ENCODE data around the gene KCNIP3. TPM values are rescaled to one million over a fixed set of nuclear protein-coding genes. Genes with fewer than 3 reads are reported as not detected.

KCNIP3 gene
- total RNA-seq, 4 donors from 2014 or later, result 2.3 to 28.0 (median 12.7) TPM

GRCh38 chr2:95352310-95353054 is 55.3 kb downstream of the KCNIP3 start:
- TF ChIP-seq CTCF (IDR thresholded peaks at IDR 0.05; ENCODE audit: low read depth), result no peak

GRCh38 chr2:95353055-95353575 is 56.0 kb downstream of the KCNIP3 start:
- TF ChIP-seq CTCF (IDR thresholded peaks at IDR 0.05; ENCODE audit: low read depth), result no peak

GRCh38 chr2:95353613-95354468 is 56.7 kb downstream of the KCNIP3 start:
- TF ChIP-seq CTCF (IDR thresholded peaks at IDR 0.05; ENCODE audit: low read depth), result no peak

GRCh38 chr2:95354469-95354901 is 57.3 kb downstream of the KCNIP3 start:
- TF ChIP-seq CTCF (IDR thresholded peaks at IDR 0.05; ENCODE audit: low read depth), result no peak

GRCh38 chr2:95354925-95355324 is 57.8 kb downstream of the KCNIP3 start:
- TF ChIP-seq CTCF (IDR thresholded peaks at IDR 0.05; ENCODE audit: low read depth), result no peak

GRCh38 chr2:95356821-95357700 is 59.9 kb downstream of the KCNIP3 start:
- no peak for TF ChIP-seq CTCF (IDR thresholded peaks at IDR 0.05; ENCODE audit: low read depth)

Data from subcutaneous adipose tissue (tissue), 4 donors.